GM18519 (cell line): ENCODE data around the gene PHACTR3.

Source experiments
- ATAC-seq: cut with Tn5 transposase; IDR thresholded peaks from one replicate; pipeline ENCODE4 v1.9.1; 2021; ENCODE audit warnings: mild to moderate bottlenecking, moderate library complexity; ENCODE audit not compliant: unreplicated experiment, low FRiP score

PHACTR3 gene

DNA sequence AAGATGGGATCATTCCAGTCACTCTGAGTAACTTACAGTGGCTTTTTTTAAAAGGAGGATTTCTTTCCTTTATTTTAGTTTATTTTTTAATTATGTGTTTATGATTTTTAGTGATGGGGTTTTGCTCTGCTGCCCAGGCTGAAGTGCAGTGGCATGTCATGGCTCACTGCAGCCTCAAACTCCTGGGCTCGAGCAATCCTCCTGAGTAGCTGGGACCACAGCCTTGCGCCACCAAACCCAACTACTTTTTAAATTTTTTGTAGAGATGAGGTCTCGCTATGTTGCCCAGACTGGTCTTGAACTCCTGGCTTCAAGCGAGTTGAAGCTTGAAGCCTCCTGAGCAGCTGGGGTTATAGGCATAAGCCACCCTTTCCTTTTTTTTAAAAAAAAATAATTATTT is 31.8 kb upstream of the PHACTR3 start:
- ATAC-seq = no peak

DNA sequence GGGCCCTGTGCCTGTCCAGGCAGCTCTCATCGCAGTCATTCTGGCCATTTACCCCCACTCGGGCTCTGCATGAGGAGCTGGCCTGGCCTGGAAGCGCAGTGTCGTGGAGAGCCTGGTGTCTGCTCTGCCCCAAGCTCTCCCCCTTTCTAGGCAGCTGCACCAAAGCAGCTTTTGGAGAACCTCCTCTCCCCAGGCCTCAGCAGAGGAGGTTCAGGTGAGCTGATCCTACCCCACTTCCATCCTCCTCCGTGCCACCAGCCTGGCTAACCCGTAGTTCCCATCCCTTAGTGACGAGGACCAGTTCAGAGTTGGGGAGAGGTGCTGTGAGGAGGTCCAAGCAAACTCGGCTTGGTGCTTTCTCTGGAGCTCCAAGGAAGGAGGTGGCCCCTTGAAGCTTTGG is 30.5 kb upstream of the PHACTR3 start:
- no peak for ATAC-seq

- no peak for ATAC-seq
Observed at GRCh38 chr20:59574308-59574707, 30.0 kb upstream of the PHACTR3 start.

DNA sequence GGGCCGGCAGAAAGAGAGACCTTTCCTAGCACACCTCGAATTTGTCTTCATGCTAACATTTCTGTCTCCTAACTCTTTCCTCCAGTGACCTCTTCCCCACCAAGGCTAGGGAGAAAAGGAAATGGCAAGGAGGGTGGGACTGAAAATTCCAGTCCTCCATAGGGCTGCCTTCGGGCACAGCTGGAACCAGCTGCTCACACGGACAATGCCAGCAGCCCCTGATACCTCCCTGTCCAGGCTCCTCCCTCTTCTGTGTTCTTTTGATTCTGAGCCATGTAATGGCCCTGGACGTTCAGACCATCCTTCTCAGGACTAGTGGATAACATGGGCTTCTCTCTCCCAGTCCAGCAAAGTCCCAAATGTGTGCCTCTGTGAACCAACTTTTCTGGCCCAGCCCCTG is 29.1 kb upstream of the PHACTR3 start:
- no peak for ATAC-seq

- ATAC-seq = no peak
Observed at GRCh38 chr20:59575653-59576052, 28.7 kb upstream of the PHACTR3 start.

DNA sequence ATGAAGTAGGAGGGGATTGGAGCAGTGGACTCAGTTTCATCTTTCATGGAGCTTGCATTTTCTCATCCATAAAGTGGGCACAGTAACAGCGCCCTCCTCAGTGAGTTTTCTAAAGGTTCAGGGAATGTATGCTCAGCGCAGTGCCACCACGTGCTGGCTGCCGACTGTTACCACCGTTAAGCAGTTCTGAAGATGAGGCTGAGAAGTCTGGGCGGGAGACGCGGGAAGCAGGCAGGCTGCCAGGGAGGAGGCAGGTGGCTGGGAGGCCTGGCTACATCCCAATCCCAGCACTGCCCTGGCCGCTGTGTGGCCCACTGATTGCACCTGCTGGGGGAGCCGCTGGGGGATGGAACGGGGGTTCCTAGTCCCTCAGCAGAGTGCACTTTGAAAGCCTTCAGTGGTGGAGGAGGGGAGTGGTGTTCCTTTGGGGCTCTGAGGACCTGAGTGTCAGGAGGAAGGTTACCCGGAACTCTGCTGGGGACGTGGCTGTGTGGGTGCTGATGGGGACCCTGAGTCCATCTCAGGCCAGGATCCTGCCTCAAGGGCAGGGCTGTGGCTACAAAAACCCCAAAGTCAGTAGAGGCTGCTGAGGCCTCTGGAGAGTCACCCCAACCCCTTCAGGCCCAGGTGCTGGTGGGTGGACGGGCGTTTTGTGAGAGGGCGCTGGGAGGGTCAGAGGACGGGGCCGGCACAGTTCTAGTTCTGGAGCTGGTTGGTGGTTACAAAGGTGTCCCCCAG is 28.0 kb upstream of the PHACTR3 start:
- no peak for ATAC-seq

DNA sequence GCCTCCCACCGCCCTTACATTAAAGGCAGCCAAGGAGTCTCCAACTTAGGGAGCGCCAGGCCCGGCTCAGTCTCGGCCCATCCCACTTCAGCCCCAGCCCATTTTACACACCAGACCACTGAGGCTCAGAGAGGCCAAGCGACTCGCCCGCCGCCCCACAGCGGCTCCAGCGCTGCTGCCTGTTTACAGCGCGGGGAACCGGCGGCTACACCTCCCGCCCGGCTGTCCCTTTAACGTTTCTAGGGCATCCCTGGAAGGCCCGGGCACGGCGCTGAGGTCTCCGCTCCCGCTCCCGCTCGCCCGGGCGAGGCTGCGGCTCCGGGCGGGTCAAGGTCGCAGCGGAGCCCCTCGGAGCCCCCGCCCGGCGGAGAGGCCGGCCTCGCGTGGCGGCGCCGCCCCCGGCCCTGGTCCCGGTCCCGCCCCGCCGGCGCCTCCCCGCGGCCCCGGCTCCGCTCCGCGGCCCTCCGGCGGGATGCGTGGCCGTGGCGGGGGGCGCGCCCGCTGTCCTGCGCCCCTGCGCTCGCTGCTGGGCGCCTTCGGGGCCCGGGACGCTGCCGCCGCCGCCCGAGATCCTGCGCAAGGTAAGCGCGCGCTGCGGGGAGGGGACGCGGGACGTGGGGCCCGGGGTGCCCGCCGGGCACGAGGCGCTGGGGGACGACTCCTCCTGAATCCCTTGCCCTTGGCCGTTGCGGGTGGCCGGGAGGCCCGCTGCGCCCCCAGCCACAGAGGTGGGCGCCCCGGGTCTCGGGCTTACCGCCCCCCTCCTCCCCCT is 27.1 kb upstream of the PHACTR3 start:
- no peak for ATAC-seq

DNA sequence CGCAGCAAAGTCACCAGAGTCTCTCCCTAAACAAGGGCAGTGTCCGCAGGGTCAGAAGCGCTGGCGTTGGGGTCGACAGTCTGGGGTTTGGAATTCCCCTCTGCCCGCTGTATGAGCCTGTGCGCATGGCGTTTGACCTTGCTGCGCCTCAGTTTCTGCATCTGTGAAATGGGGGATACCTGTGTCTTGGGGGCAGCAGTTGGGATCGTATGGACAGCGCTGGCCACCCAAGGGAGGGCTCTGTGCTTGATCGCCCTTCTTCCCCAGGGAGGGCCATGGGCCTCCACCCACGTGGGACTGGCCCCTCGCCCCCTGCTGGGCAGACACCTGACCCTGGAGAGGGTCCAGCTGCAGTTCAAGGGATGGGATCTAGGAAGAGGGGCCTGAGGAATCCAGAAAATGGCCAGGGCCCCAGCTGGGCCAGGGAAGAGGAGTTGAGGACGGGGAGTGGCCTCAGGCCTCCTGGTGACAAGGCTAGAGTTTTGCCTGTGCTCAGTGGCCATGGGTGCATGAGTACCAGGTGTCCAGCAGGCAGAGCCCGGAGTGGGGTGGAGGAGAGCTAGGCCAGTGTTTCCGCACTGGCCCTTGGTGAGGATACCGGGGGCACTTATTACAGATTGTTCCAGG is 26.4 kb upstream of the PHACTR3 start:
- ATAC-seq = no peak

- ATAC-seq = no peak
Observed at GRCh38 chr20:59578436-59579403, 25.6 kb upstream of the PHACTR3 start.

DNA sequence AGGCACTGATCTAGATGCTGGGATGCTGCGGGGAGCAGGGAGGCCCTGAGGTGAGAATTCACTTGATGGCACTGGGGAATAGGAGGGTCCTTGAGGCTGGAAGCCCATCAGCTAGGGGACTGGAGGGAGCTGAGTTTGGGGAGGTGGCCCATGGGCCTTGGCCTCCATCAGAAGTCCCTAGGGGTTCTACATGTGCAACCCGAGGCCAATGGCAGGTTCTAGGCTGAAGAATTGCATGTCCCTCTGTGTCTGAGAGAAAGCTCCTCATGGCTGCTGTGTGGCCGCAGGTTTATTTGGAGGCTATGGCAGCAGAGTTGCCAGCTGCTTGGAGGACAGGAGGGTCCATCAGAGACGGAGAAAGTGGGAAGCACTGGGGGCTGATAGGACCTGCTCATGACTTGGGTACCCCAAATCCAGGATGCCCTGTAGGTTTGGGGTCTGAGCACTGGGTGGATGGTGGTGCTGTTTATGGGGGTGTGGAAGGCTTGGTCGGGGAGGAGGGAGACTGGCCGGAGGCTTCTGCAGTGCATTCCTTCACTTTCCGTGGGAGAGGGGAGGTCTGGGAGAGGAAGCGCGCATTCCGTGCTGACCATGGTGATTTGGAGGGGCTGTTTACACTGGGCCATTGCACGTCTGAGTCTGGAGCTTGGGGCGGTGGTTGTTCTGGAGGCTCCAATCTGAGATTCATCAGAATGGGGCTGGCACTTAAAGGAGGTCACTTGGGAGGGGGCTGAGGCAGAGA is 24.8 kb upstream of the PHACTR3 start:
- ATAC-seq = no peak

DNA sequence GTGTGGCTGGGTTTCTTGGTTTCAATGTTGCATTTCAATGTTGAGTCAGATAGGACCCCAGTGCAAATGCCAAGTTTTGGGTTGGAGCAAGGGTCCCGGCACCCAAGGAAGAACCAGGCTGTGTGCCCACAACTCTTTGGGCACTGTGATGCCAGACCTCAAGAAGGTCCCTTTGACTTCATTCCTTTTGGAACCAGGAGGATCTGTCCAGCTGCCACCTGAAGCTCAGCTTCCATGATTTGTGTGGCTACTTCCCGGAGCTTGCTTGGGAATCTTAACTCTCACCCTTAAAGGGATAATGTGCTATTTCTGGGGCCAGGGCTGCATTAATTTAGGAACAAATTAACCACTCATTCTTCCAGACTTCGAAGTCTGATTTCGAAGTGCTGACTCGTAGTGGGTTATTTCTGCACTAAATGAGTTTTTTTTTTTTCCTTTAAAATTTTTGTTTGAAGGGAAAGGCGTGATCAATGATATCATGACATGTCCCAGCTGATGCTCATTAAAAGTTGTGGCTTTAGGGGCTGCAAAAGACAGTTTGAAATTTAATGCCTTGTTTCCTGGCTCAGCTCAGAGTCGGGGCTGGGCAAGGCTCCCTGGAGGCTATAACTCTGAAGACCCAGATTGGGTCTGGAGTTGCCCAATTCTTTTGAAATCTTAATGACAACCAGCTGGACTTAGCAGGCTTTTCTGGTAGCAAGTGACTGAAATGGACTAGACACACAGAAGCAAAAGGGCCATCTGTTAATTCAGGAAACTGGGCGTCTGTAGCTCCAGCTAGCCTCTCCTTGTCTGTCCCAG is 24.0 kb upstream of the PHACTR3 start:
- ATAC-seq = no peak

GRCh38 chr20:59580991-59581401 is 23.3 kb upstream of the PHACTR3 start:
- ATAC-seq = no peak

- ATAC-seq = no peak
Observed at GRCh38 chr20:59581993-59582679, 22.2 kb upstream of the PHACTR3 start.

DNA sequence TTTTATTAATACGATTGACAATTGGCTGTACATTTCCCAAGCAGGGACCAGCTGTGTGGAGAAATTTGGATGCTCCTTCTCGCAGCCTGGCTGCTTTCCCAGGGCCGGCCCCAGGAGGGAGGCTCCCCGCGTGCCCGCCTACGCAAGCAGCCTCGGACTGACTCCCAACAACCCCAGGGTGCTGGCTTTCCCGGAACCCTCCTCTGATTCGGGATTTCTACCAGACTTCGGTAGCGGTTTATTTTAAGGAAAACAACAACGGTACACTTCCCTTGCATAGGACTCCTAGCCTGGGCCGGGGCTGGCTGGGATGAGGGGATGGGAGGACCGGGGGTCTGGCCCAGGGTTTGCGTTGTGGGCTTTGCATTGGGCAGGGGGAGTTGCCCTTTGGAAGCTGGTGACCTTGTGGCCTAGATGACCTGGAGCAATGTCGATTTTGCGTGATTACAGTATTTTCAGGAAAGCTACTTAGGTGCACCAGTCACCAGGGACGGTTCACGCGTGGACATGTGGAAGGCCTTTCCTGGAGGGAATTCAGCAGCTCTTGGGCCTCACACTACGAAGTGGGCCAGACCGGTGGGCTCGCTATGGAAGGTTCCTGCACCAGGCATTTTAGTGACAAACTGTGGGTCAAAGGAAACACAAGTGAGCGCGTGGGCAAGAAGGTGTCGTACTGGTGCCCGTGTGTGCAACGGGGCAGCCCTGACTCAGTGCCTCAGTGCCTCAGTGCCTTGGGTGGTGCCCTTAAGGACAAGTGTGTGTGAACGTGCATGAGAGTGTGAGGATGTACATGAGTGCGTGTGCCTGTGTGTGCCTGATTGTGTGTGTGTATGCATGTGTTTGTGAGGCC is 20.7 kb upstream of the PHACTR3 start:
- ATAC-seq = no peak

DNA sequence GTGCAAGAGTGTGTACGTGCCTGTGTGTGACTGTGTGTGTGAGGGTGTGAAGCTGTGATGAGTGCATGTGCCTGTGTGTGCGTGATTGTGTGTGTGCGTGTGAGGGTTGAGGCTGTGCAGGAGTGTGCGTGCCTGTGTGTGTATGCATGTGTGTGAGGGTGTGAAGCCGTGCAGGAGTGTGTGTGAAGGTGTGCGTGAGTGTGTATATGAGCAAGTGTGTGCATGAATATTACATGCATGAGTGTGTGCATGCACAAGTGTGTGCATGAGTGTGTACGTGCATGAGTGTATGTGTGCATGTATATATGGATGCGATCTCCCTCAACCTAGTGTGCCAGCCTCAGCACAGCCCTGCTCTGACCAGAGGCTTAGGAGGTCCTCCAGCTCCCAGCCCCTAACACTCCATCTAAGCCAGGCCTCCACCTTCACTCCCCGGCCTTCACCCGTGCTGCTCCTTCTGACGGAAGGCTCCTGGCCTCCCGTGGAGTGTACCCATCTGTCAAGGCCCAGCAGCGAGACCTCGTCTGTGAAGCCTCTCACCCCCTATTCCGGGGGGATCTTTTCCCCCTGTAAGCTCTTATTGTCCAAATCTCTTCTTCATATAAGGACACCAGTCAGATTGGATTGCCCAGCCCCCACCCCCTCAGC is 19.9 kb upstream of the PHACTR3 start:
- no peak for ATAC-seq

DNA sequence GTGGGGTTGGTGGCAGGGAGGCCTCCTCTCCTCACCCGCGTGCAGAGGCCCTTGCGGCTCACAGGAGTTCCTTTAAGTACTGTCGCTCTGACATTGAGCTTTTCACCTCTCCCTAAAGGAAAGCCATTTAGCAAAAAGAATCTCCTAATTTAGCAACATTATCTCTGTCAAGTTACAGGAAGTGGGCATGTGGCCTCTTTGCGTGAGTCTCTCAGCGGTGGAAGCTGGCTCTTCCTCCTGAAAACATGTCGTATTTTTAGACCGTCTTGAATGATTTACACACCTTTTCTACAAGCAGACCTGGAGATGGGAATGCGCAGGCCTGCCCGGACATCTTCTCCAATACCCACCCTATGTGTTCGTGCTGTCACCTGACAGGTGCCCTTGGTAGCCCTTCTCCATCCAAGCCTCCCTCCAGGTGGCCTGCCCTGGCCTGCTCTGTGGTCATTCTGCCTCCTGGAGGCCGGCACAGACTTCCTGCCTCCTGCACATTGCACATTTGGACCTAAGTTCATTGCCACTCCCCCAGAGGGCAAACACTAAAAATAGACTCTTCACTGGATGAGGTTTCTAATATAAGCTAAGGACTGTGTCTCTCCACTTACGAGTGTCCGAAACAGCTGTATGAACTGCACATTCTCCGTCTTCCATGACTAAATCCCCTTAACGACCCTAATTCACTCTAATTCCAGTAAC is 18.5 kb upstream of the PHACTR3 start:
- no peak for ATAC-seq
